Prostate gland (tissue), 2 donors: Measurements from ENCODE around the gene DLST.

Source experiments
- CTCF ChIP-seq, 4 experiments: fragments of 200-600 bp in 2 of 4; fragments of 450-650 bp in 2 of 4; sonication (generic) in 2 of 4; IDR thresholded peaks; 1 replicate in 3 of 4; 2 replicates in 1 of 4; pipeline ENCODE4 v1.5.1; 2016 to 2019; ENCODE audit warnings: antibody characterized with exemption in 4 of 4, mild to moderate bottlenecking in 2 of 4, moderate library complexity in 2 of 4
- POLR2AphosphoS5 ChIP-seq: sonication (generic); formaldehyde crosslinking; IDR thresholded peaks from one replicate; pipeline ENCODE4 v1.6.1; 2017; ENCODE audit warnings: antibody characterized with exemption

DNA sequence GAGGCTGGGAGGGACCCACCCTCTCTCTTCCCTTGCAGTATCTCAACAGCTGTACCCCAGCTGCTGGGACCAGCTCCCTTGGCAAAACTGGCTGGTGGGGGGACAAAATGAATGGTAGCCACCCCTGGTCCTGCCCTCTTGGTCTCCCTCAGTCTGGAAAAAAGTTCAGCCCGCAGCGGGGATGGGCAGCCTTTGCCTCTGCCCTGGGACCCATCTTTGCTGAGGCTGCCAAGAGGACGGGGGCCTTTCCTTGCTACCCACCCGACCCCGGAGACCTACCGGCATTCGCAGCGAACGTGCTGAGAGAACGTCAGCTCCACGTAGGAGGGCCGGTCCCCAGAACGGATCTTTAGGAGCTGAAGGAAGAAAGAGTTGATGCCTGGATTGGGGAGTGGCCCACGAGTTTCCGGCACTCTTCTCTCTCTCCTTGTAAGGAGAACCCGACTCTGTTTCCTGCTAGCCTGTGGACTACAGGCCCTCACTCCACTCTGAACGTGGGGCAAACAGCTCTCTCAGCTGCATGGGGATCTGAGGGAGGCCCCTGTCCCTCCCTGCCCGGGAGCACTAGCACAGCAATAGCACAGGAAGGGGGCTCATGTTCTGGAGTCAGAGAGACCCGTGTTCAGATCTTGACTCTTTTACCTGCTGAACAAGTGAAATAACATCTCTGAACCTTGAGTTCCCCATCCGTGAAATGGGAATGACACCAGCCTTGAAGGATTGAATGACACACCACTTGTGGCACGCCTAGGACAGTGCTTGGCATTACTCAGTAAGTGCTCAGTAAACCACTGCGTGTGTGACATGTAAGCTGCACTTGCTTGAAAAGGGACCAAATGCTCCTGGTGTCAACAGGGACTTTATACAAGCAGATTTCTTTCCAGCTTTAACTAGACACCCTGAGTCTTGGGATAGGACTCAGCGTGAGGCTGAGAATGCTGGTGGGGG lies 66.8 kb downstream of the DLST start:
- TF ChIP-seq CTCF (IDR thresholded peaks at IDR 0.05) (no peak), POLR2AphosphoS5 (no peak)
